Effector memory CD4-positive, alpha-beta T cell (primary cell): ENCODE results near the gene SLC47A1.
A peak's percentile ranks its signal among the peaks of the same experiment; 100 is the strongest.
"Not testable (repeated sequence)": the region's sequence is repeated elsewhere in the genome, so short reads cannot be mapped to it uniquely, and the experiment has no call there.

Source experiments
- DNase-seq, 3 donors: peaks; one replicate each; pipeline ENCODE4 v3.0.0-alpha.2; 2020
- H3K27ac ChIP-seq: 2 replicates; pipeline ENCODE4 v1.7.0; 2013; ENCODE audit warnings: mild to moderate bottlenecking, low read length, moderate library complexity; ENCODE audit not compliant: insufficient read depth, poor library complexity, severe bottlenecking
- H3K27me3 ChIP-seq: replicated peaks from 2 replicates; pipeline ENCODE4 v1.7.0; 2013; ENCODE audit warnings: mild to moderate bottlenecking, low read length; ENCODE audit not compliant: insufficient read depth, control insufficient read depth, poor library complexity, severe bottlenecking
- H3K36me3 ChIP-seq: 2 replicates; pipeline ENCODE4 v1.7.0; 2013; ENCODE audit warnings: mild to moderate bottlenecking, low read length, moderate library complexity; ENCODE audit not compliant: control insufficient read depth, insufficient read depth
- H3K4me1 ChIP-seq: 2 replicates; pipeline ENCODE4 v1.7.0; 2013; ENCODE audit warnings: low read length, mild to moderate bottlenecking; ENCODE audit not compliant: control insufficient read depth, insufficient read depth, poor library complexity, severe bottlenecking
- H3K4me3 ChIP-seq: 2 replicates; pipeline ENCODE4 v1.7.0; 2013; ENCODE audit warnings: low read length, low read depth, mild to moderate bottlenecking; ENCODE audit not compliant: insufficient read depth, poor library complexity, severe bottlenecking
- H3K9me3 ChIP-seq: 2 replicates; pipeline ENCODE4 v1.7.0; 2013; ENCODE audit warnings: mild to moderate bottlenecking, low read length, moderate library complexity; ENCODE audit not compliant: control insufficient read depth

SLC47A1 gene

DNA sequence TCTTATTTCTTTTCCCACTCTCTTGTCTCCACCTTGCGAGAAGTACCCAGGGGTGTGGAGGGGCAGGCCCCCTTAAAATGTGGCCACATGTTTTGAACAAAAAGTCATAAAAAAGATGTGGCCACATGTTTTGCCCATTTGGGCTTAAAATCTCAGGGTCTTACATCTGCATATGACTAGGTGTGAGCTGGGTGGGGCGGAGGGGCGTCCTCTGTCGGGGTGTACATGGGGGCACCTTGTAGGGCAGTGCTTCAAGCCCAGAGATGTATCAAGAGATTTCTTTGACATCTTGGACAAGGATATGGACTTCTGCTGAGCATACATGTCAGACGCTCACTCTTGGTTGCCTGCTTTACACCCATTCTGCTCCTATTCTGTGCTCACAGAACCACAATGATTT lies 13.0 kb upstream of the SLC47A1 start:
- no peaks in the 10 kb centered on the region for H3K36me3 ChIP-seq
- DNase-seq = no peak
- H3K9me3 ChIP-seq = no peaks in the 10 kb centered on the region
- no peak overlapping the region for H3K27ac ChIP-seq
- H3K4me3 ChIP-seq = no peak overlapping the region
- H3K4me1 ChIP-seq = no peaks in the 10 kb centered on the region
- no peaks in the 10 kb centered on the region for H3K27me3 ChIP-seq

DNA sequence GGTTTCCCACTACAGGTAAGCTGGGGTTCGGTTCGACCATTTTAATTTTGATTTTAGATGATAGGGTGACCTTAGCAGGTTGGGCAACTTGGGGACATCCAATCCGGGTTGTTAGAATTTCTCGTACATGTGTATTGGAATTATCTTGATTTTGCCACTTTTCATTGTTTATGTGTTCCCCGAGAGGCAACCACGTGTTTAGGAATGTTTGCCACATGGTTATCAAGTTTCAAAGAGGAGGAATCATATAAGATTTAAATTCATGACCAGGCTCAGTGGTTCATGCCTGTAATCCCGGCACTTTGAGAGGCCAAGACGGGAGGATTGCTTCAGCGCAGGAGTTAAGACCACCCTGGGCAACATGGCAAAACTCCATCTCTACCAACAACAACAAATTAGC lies 10.0 kb upstream of the SLC47A1 start:
- DNase-seq = no peak
- no peaks in the 10 kb centered on the region for H3K9me3 ChIP-seq

DNA sequence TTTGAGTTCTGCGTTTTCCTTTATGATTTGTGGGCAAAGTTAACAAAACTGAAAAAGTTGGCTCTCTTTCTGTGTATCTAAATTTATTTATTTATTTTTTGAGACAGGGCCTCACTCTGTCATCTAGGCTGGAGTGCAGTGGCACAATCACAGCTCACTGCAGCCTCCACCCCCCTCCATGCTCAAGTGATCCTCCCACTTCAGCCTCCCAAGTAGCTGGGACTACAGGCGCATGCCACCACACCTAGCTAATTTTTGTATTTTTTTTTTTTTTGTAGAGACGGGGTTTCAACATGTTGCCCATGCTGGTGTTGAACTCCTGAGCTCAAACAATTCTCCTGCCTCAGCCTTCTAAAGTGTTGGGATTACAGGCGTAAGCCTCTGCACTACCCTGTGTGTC lies 6.7 kb upstream of the SLC47A1 start:
- H3K9me3 ChIP-seq, H3K36me3 ChIP-seq, H3K27ac ChIP-seq, H3K27me3 ChIP-seq, H3K4me1 ChIP-seq, DNase-seq, H3K4me3 ChIP-seq: not testable (repeated sequence)

More for the DNA sequence above, 10.0 kb upstream of the SLC47A1 start:
- H3K27ac ChIP-seq = no peak overlapping the region
- no peak overlapping the region for H3K4me3 ChIP-seq
- H3K4me1 ChIP-seq = no peaks in the 10 kb centered on the region
- H3K36me3 ChIP-seq = no peaks in the 10 kb centered on the region
- no peaks in the 10 kb centered on the region for H3K27me3 ChIP-seq

DNA sequence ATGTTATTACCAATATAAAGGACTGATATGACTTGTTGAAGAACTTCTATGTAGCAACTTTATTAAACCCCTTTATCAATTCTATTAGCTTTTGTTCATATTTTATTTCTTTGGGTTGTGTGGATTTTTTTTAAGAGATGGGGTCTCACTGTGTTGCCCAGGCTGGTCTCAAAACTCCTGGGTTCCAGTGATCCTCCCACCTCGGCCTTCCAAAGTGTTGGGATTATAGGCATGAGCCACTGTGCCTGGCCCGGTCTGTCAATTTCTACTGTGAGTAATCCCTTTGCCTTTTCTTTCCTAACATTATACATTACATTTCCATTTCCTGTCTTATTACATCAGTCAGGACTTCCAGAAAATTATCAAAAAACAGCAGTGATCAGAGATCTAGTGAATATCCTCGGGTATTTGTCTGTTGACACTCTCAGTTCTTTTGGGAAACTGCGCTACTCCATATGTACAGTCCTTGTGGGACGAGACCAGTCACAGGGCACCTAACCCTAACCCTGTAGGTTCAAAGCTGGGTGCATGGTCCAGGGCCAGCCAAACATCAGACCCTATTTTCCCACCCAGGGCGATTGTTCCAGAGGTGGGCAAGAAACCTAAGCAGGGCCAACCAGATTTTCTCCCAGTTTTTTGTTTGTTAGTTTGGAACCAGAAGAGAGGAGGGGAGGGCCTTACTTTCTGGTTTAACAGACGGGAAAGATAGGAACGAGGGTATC lies 1.7 kb upstream of the SLC47A1 start:
- Histone ChIP-seq H3K27ac (no peak overlapping the region), H3K9me3 (no peaks in the 10 kb centered on the region), H3K36me3 (no peaks in the 10 kb centered on the region), H3K4me3 (no peak overlapping the region), H3K4me1 (peaks cover 12% of the 10 kb centered on the region), H3K27me3 (peaks cover 7% of the 10 kb centered on the region)
- no peak for DNase-seq

DNA sequence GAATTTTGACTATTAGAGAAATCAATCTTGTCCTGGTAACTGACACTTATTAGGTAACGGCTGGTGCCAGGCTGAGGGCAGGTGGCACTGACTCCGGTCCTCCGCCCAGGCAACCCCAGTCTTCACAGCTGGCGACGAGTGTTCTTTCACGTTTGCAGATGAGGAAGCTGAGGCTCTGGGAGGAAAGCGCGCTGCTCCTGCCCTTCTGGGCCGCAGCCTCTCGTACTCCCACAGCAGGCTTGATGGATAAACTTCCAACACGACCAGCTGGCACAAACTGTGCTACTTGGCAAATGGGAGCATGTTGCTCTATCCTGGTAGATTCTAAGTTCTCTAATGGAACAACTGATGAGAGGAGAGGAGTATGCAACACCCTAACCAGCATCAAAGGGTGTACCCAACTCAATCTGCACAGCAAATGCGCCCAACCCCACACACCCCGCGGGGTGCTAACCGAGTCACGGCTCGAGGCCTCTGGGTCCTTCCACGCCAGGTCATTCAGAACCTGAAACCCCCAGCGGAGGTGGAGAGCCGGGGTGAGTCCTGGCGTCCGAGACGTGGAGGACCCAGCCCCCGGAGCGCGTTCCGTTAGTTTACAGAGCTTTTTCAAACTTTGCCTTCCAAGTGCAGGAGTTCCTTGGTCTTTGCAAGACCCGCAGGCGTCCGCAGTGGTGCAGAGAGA lies 477 bp upstream of the SLC47A1 start:
- H3K9me3 ChIP-seq = no peaks in the 10 kb centered on the region
- no peak for DNase-seq
- peaks cover 7% of the 10 kb centered on the region for H3K27me3 ChIP-seq
- peaks cover 12% of the 10 kb centered on the region for H3K4me1 ChIP-seq
- no peak overlapping the region for H3K4me3 ChIP-seq
- H3K27ac ChIP-seq = no peak overlapping the region
- no peaks in the 10 kb centered on the region for H3K36me3 ChIP-seq

DNA sequence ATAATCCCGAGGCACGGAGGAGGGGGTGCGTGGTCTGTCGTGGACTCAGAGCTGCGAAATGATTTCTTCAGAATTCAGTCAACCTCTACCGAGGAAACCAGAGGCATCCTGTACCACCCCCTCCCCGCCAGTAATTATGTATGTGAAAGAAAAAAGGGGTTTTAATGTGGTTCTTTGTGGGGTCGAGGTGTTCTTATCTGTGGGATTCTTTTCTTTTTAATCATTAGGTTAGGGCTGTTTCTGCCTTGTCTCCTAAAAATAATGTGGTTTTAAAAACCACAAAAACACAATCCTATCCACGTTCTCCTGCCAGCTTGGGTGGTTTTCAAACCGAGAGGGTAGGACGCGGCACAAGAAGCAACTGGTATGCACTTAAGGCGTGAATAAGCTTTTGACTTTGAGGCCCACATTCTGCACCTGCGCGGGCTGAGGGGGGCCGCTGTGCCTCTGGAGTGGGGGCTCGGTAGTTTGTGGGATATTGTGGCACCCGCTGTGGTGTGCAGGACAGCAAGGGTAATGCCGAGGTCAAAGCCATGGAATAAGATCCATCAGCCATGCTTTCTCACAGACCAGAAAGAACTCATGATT lies 1.0 kb downstream of the SLC47A1 start:
- Histone ChIP-seq H3K27ac (no peak overlapping the region), H3K4me1 (peaks cover 12% of the 10 kb centered on the region), H3K9me3 (no peaks in the 10 kb centered on the region), H3K36me3 (no peaks in the 10 kb centered on the region), H3K4me3 (peak overlapping the region; percentile 51), H3K27me3 (peaks cover 7% of the 10 kb centered on the region)
- DNase-seq = no peak

DNA sequence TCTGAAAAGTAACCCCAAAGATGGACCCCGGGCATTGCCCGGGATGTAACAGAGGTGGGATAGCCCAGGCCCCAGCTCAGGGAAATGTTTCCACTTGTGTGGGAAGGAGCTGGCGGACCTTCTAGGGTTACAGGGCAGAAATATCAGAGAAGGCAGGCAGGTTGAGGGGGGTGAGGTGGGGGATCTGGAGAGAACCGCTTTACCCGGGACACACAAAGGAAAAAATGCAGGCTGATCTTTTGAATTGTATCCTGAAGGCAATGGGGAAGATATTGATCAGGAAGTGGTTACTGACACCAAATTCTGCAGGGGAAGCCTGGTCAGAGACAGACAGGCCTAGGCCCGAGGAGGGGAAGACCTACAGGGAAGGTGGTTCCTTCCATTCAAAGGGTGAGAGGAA lies 3.5 kb downstream of the SLC47A1 start:
- no peak for DNase-seq
- H3K36me3 ChIP-seq = no peaks in the 10 kb centered on the region
- no peak overlapping the region for H3K27ac ChIP-seq
- no peak overlapping the region for H3K4me3 ChIP-seq
- no peaks in the 10 kb centered on the region for H3K9me3 ChIP-seq
- H3K27me3 ChIP-seq = peaks cover 7% of the 10 kb centered on the region
- H3K4me1 ChIP-seq = peaks cover 12% of the 10 kb centered on the region

DNA sequence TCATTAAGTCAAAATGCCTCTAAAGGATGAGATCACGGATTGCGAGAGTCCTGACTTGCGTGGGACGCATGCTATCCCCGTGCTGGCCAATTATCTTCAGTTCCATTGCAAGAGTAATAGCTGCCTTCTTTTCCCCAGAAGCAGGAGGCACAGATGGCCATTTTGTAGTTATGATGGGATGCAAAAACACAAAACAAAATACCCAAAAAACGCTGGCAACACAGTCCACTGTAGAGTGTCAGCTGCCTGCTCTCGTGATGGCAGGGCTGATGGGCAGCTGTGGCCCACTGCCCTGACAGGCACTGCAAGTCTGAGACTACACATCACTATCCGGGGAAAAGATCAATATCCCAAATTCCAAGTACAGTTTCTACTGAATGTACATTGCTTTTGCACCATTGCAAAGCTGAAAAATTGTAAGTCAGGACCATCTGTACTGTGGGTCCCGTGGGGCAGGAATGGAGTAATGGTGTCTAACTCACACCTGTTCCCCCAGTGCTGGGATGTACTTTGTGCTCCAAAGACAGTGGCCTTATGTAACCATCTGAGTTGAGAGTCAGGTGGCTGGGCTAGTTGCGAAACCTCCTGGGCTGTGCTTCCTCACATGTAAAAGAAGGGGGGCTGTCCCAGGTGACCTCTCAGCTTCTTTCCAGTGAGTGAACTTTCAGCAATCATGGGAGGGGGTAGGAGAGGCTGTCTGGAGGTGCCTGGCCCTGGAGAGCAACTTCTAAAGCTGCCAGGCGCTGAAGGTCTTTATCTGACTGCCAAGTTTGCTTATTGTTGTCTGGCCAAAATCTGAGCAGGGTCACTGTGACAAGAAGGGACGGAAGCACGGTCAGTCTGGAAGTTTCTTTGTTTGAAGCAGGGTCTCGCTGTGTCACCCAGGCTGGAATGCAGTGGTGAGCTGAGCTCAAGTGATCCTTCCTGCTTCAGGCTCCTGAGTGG lies 4.7 kb downstream of the SLC47A1 start:
- H3K27me3 ChIP-seq = peaks cover 7% of the 10 kb centered on the region
- no peaks in the 10 kb centered on the region for H3K36me3 ChIP-seq
- no peak for DNase-seq
- H3K4me3 ChIP-seq = no peak overlapping the region
- H3K4me1 ChIP-seq = peaks cover 12% of the 10 kb centered on the region
- no peaks in the 10 kb centered on the region for H3K9me3 ChIP-seq
- H3K27ac ChIP-seq = no peak overlapping the region

DNA sequence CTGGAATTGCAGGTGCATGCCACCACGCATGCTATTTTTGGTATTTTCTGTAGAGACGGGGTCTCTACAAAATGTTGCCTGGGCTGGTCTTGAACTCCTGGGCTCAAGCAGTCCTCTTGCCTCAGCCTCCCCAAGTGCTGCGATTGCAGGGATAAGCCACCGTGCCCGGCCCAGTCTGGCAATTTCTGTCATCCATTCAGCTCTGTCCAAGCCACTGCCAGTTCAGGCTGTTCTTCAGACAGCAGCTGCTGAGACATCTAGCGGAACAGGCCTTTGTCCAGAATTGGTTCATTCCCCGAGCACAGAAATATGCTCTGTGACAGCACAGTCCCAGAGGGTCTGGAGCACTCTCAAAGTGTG lies 5.4 kb downstream of the SLC47A1 start:
- DNase-seq = no peak
- peaks cover 7% of the 10 kb centered on the region for H3K27me3 ChIP-seq
- no peak overlapping the region for H3K27ac ChIP-seq
- H3K4me1 ChIP-seq = peaks cover 9% of the 10 kb centered on the region
- H3K4me3 ChIP-seq = no peak overlapping the region
- H3K9me3 ChIP-seq = no peaks in the 10 kb centered on the region
- no peaks in the 10 kb centered on the region for H3K36me3 ChIP-seq
